ENCODE data around the gene BMPER. TPM values are rescaled to one million over a fixed set of nuclear protein-coding genes. Genes with fewer than 3 reads are reported as not detected.

BMPER gene
- total and polyA plus RNA-seq, 10 of the 15 experiments (the other 5 are each of a cell fraction or from before 2014, with no cell fraction given), result 0.02 to 0.08 TPM; not detected in 8

DNA sequence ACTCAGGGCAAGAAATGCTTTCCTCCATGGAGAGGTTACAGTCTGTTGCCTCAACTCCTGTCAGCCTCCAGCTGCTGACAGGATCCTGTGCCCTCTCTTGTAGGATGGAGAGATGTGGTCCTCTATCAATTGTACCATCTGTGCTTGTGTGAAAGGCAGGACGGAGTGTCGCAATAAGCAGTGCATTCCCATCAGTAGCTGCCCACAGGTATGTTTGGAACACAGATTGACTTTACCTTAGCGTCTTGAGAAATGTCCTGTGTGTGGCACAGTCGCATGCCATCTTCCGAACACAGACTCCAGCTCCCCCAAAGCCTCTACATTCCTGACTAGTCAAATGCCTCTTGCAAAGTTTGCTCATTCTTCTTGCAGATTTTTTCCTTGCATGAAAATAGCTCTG is 152.6 kb downstream of the BMPER start (continued):
- TF ChIP-seq, protein P1, sequence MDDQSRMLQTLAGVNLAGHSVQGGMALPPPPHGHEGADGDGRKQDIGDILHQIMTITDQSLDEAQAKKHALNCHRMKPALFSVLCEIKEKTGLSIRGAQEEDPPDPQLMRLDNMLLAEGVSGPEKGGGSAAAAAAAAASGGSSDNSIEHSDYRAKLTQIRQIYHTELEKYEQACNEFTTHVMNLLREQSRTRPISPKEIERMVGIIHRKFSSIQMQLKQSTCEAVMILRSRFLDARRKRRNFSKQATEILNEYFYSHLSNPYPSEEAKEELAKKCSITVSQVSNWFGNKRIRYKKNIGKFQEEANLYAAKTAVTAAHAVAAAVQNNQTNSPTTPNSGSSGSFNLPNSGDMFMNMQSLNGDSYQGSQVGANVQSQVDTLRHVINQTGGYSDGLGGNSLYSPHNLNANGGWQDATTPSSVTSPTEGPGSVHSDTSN (IDR thresholded peaks at IDR 0.05; ENCODE audit: insufficient replicate concordance, low read depth, low read length), result no peak
- TF ChIP-seq, protein P2, sequence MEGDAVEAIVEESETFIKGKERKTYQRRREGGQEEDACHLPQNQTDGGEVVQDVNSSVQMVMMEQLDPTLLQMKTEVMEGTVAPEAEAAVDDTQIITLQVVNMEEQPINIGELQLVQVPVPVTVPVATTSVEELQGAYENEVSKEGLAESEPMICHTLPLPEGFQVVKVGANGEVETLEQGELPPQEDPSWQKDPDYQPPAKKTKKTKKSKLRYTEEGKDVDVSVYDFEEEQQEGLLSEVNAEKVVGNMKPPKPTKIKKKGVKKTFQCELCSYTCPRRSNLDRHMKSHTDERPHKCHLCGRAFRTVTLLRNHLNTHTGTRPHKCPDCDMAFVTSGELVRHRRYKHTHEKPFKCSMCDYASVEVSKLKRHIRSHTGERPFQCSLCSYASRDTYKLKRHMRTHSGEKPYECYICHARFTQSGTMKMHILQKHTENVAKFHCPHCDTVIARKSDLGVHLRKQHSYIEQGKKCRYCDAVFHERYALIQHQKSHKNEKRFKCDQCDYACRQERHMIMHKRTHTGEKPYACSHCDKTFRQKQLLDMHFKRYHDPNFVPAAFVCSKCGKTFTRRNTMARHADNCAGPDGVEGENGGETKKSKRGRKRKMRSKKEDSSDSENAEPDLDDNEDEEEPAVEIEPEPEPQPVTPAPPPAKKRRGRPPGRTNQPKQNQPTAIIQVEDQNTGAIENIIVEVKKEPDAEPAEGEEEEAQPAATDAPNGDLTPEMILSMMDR (IDR thresholded peaks at IDR 0.05 in 2 of 3, conservative IDR thresholded peaks at IDR 0.05 in 1 of 3; ENCODE audit: control insufficient read depth in 2 of 3, extremely low read depth in 1 of 3, insufficient read depth in 1 of 3, low read depth in 3 of 3, low read length in 3 of 3), result no peak
- no peak for TF ChIP-seq TARDBP (IDR thresholded peaks at IDR 0.05; ENCODE audit: borderline replicate concordance)
- no peak for TF ChIP-seq SREBF2 (IDR thresholded peaks at IDR 0.05; ENCODE audit: low read length)
- TF ChIP-seq ZZZ3 (IDR thresholded peaks at IDR 0.05; ENCODE audit: control insufficient read depth, insufficient read length, low read depth), result no peak

DNA sequence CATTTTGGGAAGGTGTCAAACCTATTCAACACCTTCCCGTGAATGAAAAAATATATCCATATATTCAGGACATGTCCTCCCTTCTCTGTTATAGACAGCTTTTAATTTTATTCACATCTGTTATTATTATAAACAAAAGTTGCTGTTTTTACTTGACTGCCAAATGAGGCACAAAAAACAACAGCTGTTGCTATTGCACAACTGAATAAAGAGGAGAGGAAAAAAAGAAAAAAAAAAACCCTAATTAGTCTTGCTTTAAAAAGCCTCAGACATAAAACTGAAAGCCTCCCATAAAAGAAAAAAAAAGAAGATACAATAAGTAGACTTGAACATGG is 153.4 kb downstream of the BMPER start:
- no peaks in the 10 kb centered on the region for H3K4me1 ChIP-seq (ENCODE audit: control insufficient read depth, insufficient read depth, low read length)
- POLR2A ChIA-PET, result no interaction called here
- in situ Hi-C loops (cut with MboI) (no loop called here), intact Hi-C loops (cut with micrococcal nuclease; ENCODE audit: unreplicated experiment) (no loop called here)
- SMC1A ChIA-PET (ENCODE audit: uncharacterized antibody, unreplicated experiment), result interaction anchor here (0.8 kb wide), 1 partner anchor 10 kb away, joined by 4 read pairs; no protein-coding TSS in a partner anchor
- DNase-seq (ENCODE audit: low read depth, low spot score) (no peak), FAIRE-seq (no peak), ATAC-seq (no peak)
- no peak for TF ChIP-seq ATF7 (IDR thresholded peaks at IDR 0.05; ENCODE audit: low read depth)
- TF ChIP-seq, protein P3, sequence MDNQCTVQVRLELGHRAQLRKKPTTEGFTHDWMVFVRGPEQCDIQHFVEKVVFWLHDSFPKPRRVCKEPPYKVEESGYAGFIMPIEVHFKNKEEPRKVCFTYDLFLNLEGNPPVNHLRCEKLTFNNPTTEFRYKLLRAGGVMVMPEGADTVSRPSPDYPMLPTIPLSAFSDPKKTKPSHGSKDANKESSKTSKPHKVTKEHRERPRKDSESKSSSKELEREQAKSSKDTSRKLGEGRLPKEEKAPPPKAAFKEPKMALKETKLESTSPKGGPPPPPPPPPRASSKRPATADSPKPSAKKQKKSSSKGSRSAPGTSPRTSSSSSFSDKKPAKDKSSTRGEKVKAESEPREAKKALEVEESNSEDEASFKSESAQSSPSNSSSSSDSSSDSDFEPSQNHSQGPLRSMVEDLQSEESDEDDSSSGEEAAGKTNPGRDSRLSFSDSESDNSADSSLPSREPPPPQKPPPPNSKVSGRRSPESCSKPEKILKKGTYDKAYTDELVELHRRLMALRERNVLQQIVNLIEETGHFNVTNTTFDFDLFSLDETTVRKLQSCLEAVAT (IDR thresholded peaks at IDR 0.05), result no peak
- no peaks in the 10 kb centered on the region for H4K20me1 ChIP-seq (ENCODE audit: control insufficient read depth, insufficient read depth)
- no peak overlapping the region for H2AFZ ChIP-seq (ENCODE audit: control insufficient read depth, low read depth, low read length)
- no TSS peak for BruUV-seq (replicated peaks)
- no peaks in the 10 kb centered on the region for H3K9me3 ChIP-seq (replicated peaks; ENCODE audit: control insufficient read depth, insufficient read depth, low read length)
- 38% methylated on average over 1 of the region's 1 CpG for WGBS (ENCODE audit: insufficient coverage, insufficient replicate concordance, low lambda C conversion rate, missing lambda C conversion rate)
- H3K27ac ChIP-seq (ENCODE audit: control insufficient read depth, insufficient read depth), result no peak overlapping the region
- H3K27me3 ChIP-seq (replicated peaks in 1 of 2; ENCODE audit: control insufficient read depth in 2 of 2, insufficient read depth in 2 of 2, low read length in 1 of 2), result no peaks in the 10 kb centered on the region
- CTCF ChIA-PET, result interaction anchor here (0.6 to 2.0 kb wide), 2 partner anchors 8 to 300 kb away, joined by 4 read pairs; no protein-coding TSS in a partner anchor
- no peaks in the 10 kb centered on the region for H3K79me2 ChIP-seq (ENCODE audit: control insufficient read depth, insufficient read depth, low read length)
- no peaks in the 10 kb centered on the region for H3K36me3 ChIP-seq (ENCODE audit: control insufficient read depth in 2 of 2, insufficient read depth in 2 of 2, low read length in 1 of 2)
- H3K4me3 ChIP-seq, result no peak overlapping the region
- H3K9ac ChIP-seq (ENCODE audit: control insufficient read depth, insufficient read depth, low read length), result no peak overlapping the region
- RAD21 ChIA-PET (ENCODE audit: unreplicated experiment), result no interaction called here
- H3K4me2 ChIP-seq (ENCODE audit: control insufficient read depth, insufficient read depth), result no peak overlapping the region
